OCI-M2 (cell line): ENCODE data around the gene ZFYVE19.

ENCODE experiments used
- DNase-seq: peaks from one replicate; lab custom pipeline; 2025; ENCODE audit not compliant: unreplicated experiment; lab: John Stamatoyannopoulos, UW

ZFYVE19 gene

DNA sequence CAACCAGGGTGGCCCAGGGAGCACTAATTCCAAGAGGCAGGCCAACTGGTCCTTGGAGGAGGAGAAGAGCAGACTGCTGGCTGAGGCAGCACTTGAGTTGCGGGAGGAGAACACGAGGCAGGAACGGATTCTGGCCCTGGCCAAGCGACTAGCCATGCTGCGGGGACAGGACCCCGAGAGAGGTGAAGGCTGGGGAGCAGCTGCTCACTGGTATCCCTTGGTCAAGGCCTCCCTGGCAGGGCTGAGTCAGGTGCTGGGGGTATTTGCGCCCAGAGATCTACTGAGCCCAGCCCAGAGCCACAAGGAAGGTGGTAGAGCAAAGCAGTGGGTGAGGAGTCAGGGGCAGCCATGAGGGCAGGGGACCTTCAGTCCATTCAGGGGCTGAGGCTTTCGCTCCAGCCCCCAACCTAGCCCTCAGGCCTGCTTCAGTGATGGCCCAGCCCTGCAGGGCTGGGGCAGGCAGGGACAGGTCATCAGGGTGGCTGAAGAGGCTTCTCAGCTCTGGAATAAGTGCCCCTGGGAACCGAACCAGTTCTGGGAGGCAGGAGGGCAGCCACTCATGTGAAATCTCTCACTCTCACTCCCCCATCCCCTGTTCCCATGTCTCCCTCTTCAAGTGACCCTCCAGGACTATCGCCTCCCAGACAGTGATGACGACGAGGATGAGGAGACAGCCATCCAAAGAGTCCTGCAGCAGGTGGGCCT lies 6.0 kb downstream of the ZFYVE19 start:
- DNase-seq = no peak

- DNase-seq = no peak
Observed at GRCh38 chr15:40815042-40815698, 8.3 kb downstream of the ZFYVE19 start.

GRCh38 chr15:40819048-40819447 lies 12.2 kb downstream of the ZFYVE19 start:
- no peak for DNase-seq

GRCh38 chr15:40821195-40821594 lies 14.3 kb downstream of the ZFYVE19 start:
- DNase-seq = no peak

GRCh38 chr15:40823572-40824343 lies 16.9 kb downstream of the ZFYVE19 start:
- no peak for DNase-seq

- DNase-seq = no peak
Observed at GRCh38 chr15:40825661-40826422, 19.0 kb downstream of the ZFYVE19 start.

DNA sequence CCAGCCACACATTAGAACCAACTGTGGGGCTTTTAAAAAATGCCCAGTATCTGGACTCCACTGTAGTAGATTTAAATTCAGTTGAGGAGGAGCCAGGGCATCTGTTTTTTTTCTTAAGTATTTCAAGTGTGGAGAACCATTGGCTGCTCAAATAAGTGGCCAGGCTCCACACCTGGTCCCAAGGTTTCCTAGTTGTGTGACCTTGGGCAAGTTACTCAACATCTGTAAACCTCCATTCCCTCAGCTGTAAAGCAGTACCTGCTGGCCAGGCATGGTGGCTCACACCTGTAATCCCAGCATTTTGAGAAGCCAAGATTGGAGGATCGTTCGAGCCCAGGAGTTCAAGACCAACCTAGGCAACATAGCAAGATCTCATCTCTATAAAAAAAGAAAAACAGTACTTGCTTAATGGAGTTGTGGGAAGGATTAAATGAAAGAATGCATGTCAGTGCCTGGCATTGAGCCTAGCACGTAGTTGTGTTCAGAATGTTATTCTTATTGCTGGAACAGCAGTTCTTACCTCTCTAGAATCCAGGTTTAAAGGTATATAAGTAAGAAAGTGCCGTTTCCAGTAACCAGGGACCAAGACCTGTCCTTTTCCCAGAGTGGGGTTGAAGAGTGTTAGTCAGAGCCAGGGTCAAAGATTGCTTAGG lies 19.7 kb downstream of the ZFYVE19 start:
- no peak for DNase-seq

DNA sequence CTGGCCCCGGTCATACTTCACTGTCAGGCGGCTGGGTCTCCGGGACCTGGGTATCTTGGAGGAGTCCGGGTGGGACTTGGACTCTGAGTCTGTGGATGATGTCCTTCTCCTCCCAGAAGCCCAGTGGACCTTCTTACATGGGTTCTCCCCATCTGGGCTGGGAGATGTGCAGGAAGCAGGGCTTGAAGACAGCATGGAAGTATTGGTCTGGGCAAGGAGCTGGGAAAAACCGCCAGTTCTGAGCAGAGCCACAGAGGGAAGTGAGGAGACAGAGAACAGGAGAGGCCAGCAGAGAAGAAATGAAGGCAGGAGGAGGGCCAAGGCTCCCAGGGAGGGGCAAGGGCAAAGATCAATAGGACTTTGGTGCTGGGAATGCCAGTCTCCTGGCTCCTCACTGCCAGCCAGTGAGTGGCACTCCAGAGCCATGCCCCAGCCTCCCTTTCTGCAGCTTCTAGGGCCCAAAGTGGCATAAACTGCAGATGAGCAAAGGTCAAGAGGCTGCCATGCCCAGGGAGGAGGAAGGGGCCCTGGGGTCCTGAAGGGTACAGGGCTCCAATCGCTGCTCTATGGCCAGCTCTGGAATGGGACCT lies 21.7 kb downstream of the ZFYVE19 start, which contains the start of gene PPP1R14D:
TSS of gene PPP1R14D (minus strand) at position 262 of the 590 bp plus-strand sequence. CDS start at position 195, 67 bp downstream.
- no peak for DNase-seq

DNA sequence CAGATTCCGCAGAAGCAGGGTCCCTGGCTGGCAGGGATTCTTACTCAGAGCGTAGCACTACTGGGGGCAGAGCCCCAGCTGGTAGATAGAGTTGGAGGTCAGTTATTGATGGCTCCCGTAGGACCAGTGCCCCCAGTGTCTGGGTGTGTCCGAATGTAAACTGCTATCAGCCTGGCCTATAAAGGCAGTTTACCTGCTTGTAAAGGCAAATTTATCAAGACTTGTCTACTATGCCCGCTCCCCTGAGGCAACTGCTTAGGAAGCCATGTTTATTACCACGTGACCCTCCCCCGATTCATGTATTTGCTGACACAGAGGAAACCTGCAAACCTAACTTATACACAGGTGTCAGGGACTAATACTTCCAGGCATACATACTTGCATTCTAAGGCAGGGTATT lies 22.2 kb downstream of the ZFYVE19 start:
- DNase-seq = no peak

GRCh38 chr15:40830884-40831283 lies 24.0 kb downstream of the ZFYVE19 start:
- DNase-seq = no peak

- DNase-seq = no peak
Observed at GRCh38 chr15:40831861-40832260, 25.0 kb downstream of the ZFYVE19 start.

DNA sequence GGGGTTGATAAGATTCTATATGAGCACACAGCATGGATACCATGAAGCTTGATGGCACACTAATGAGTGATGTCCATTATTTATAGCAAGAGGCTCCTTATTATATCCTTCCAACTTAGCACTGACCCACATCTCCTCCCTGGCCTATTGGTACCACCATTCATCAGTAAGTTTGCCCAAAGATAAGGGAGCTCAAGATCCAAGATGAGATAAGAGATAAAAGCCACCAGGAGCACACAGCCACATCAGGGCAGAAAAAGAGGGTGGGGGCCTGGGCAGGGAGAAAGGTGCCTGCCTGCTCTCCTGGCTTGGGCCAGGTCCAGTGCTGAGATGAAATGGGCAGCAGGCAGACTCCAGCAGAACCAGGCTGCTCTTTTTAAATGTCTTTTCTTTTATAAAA lies 26.0 kb downstream of the ZFYVE19 start:
- DNase-seq = no peak

- no peak for DNase-seq
Observed at GRCh38 chr15:40836020-40836419, 29.1 kb downstream of the ZFYVE19 start.

- no peak for DNase-seq
Observed at GRCh38 chr15:40838756-40839155, 31.9 kb downstream of the ZFYVE19 start.

DNA sequence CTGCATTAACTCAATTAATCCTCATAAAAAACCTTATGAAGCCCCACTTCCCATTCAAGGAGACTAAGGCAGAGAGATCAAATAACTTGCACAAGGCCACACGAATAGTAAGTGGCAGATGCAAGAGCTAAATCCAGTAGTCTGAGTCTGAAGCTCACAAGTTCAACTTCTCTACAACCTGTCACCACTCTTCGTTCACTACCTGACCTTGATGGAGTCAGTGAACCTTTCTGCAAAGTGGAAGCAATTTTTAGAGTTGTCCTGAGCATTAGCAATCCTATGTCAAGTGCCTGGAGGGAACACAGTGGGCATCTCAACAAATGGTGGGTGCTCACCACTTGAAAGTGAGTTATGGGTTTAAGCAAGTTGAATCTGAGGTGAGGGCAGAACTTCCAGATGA lies 34.9 kb downstream of the ZFYVE19 start:
- no peak for DNase-seq

DNA sequence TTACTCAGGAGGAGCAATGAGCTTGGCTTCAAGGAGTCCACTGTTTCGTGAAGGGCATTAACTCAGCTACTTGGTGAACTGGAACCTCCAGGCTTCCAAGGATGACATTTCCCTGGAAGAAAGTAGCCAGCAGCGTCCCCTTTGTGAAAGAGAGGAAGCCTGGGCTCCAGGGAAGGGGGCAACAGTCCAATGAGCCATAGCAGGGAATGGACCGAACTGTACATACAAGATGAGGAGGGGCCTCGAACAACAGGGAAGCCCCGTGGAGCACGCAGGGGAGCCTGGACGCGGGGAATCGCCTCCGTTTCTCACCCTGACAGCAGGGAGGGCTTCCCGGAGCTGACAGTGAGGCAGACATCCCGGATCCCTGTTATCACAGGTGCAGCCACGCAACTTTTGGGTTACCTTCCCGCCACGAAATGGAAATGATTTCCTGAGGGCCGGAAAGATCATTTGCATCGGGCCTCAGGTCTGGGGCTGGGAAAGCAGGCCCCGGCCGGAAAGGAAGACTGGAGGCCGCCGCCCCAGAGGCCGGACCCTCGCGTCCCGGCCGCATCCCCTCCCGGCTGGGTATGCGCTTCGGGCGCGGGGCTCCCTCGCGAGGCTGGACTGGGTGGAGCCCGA lies 36.5 kb downstream of the ZFYVE19 start:
- DNase-seq = no peak

GRCh38 chr15:40843885-40844695 lies 37.2 kb downstream of the ZFYVE19 start, which contains the start of gene SPINT1:
TSS of gene SPINT1 (plus strand) at chr15:40844048. CDS start at chr15:40844555, 507 bp downstream.
- no peak for DNase-seq

DNA sequence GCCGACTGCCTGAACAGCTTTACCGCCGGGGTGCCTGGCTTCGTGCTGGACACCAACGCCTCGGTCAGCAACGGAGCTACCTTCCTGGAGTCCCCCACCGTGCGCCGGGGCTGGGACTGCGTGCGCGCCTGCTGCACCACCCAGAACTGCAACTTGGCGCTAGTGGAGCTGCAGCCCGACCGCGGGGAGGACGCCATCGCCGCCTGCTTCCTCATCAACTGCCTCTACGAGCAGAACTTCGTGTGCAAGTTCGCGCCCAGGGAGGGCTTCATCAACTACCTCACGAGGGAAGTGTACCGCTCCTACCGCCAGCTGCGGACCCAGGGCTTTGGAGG lies 37.8 kb downstream of the ZFYVE19 start:
- DNase-seq = no peak

- DNase-seq = no peak
Observed at GRCh38 chr15:40845036-40845435, 38.1 kb downstream of the ZFYVE19 start.
